DMS 273 treated with DMSO at 0.1 percent for 48 hours (cell line): ENCODE data around the gene CCL16.

Source experiments
- DNase-seq: peaks from one replicate; lab custom pipeline; 2025; lab: John Stamatoyannopoulos, UW

The CCL16 gene

DNA sequence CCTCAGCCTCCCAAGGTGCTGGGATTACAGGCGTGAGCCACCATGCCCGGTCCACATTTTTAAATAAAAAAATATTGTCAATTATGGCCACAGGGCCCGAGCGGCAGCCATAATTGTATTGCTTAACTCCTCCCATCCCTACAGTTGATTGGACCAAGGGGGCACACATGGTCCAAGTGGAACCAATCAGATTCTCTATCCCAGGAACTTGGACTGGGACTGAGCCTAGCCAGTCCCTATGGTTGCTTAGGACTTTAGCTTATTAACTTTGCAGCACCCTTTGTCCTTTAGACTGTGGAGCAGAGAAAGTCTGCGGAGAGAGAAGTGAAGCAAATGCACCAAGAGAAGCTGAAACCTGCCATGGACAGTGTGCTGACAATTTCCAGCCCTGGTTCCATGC lies 45.2 kb downstream of the CCL16 start:
- DNase-seq = no peak

DNA sequence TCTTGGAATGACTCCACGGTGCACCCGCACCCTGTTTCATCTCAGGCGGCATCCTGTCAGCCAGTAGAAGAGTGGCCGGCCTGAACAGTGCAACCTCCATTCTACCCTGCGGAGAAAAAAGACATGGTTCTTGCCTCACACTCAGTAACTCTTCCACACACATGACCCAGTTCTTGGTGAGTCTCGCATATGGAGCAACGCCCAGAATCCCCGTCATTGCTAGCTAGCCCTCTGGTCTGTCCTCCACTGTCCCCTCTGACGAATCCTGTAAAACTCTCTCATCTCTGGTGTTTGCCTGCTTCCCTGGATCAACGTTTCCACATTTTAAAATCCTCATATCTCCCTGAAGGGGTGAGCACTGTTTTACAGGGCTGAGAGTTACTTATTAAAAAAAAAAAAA lies 46.5 kb downstream of the CCL16 start:
- DNase-seq = no peak

DNA sequence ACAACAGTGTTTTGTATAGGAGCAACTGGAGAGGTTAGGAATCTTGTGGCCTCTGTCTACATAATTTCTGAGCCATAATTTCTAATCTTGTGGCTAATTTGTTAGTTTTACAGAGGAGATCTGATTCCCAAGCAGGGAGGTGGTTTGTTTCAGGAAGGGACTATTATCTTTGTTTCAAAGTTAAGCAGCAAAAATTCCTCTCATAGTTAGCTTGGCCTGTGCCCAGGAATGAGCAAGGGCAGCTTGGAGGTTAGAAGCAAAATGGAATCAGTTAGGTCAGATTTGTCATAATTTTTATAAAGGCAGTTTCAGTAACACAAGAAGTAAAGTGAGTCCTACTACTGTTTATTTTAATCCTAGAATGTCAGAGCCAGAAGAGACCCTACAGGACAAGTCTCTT lies 48.7 kb downstream of the CCL16 start:
- DNase-seq = no peak

DNA sequence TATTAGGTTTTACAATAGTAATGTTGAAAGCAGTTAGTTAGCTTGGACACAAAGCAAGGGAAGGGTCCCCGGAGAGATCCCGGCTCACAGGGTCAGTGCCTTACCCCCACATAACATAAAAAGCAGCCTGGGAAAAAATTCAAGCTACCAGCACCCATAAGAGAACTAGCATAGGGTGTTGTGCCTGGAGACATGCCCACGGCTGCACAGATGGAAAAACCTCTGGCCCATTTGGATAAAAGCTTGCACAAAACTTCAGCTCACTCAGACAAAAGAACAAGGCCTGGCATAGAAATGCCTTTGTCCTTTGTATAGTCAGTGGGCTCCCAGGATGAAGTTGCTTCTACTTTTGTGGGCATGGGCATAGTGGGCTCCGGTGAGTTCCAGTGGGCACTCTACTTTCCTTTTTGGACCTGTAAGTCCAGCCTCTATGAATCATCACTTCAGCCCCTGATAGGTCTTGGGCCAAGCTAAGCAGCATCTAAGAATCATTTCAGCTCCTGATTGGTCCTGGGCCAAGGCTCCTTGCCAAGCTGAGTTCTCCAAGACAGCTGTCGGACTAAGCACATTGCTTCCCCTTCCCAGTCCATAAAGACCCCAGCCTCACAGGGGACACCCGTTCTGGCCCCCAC lies 49.4 kb downstream of the CCL16 start:
- DNase-seq = no peak

DNA sequence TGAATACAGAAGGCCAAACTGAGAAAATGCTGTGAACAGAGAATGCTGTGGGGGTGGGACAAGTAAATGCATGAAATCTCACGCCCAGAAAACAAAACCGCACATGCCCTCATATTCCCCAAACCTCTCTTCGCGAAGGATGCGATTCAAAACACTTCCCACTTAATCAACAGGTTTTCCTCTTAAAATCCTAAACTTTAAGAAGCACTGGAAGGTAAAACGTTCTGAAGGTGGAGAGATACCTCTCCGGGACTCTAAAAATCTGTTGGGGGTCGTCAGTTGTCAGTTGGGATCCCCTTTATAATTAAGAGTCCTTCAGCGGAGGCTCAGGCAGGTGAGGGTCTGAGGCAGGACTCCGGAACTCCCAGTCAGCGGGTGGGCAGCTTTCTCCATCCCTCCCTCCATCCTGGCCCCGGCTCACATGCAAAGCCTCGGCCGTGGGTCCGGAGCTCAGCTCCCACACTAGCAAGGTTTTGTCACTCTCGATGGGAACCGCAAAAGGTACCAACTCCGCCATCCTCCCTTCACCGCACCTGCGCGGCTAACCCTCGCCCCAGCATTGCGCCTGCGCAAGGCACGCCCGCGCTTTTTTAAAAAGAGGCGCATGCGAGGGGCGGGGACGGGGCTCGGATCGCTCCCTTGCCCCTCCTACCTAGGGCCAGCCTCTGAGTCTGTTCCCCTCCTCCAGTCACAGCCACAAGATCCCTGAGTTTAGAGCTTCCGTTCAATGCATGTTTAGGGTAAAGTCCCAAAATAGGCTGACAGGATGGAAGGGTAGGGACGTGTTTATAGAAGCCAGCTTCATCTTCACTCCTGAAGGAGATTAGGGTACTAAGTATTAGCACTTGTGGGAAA lies 50.9 kb downstream of the CCL16 start, which contains the start of gene RDM1:
TSS of gene RDM1 (minus strand) at position 563 of the 855 bp plus-strand sequence. CDS start at position 517, 46 bp downstream.
- DNase-seq = peak; percentile 48

DNA sequence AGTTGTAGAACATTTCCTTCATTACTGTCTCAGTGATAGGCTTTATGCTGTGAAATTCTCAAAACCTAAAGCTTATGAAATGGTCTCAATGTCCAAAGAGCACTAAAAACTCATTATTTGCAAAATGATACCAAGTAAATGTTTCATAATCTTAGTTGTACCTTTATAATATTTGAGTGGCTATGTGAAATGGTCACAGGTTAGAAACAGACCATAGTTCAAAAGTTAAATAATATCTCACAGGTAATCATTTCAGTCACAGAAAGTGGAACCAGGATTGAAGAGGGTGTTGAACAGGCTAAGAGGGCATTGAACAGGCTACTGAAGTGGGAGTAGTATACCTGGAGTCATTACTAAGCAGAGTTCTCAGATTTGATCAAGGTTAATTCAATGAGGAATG lies 53.6 kb downstream of the CCL16 start:
- no peak for DNase-seq
